ENCODE data around the gene DOCK4. TPM values are rescaled to one million over a fixed set of nuclear protein-coding genes. Genes with fewer than 3 reads are reported as not detected.

The DOCK4 gene
- total RNA-seq, 1 experiment from 2014 or later, result 3.4 TPM

DNA sequence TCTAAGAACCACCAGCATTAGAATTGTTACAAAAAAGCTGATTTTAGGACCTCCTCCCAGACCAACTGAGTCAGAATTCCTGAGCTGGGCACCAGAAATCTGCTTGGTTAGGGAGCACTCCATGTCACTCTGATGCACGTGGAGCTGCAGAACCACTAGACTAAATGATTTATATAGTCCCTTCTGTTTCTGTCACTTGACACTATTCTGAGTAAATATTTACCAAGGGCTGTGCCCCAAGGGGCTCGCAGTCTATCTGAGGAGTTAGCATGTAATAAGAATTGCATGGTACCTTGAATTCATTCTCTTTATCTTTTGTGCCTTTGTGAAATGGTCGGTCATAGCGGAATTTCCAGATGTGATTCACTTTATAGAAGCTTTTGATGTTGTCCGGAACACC is 447.9 kb downstream of the DOCK4 start:
- no TSS peak for BruUV-seq (replicated peaks)
- no peak for DNase-seq
- TF ChIP-seq, protein P1, sequence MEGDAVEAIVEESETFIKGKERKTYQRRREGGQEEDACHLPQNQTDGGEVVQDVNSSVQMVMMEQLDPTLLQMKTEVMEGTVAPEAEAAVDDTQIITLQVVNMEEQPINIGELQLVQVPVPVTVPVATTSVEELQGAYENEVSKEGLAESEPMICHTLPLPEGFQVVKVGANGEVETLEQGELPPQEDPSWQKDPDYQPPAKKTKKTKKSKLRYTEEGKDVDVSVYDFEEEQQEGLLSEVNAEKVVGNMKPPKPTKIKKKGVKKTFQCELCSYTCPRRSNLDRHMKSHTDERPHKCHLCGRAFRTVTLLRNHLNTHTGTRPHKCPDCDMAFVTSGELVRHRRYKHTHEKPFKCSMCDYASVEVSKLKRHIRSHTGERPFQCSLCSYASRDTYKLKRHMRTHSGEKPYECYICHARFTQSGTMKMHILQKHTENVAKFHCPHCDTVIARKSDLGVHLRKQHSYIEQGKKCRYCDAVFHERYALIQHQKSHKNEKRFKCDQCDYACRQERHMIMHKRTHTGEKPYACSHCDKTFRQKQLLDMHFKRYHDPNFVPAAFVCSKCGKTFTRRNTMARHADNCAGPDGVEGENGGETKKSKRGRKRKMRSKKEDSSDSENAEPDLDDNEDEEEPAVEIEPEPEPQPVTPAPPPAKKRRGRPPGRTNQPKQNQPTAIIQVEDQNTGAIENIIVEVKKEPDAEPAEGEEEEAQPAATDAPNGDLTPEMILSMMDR (IDR thresholded peaks at IDR 0.05; ENCODE audit: unreplicated experiment), result no peak
- CTCF ChIA-PET, result no interaction called here
- Mint-ChIP-seq H3K27ac (ENCODE audit: unreplicated experiment) (no peak overlapping the region), H3K4me1 (ENCODE audit: low read depth, unreplicated experiment) (no peaks in the 10 kb centered on the region), H3K27me3 (ENCODE audit: unreplicated experiment) (peaks cover 14% of the 10 kb centered on the region), H3K36me3 (ENCODE audit: insufficient read depth, unreplicated experiment) (no peaks in the 10 kb centered on the region), H3K9me3 (ENCODE audit: low read depth, unreplicated experiment) (no peaks in the 10 kb centered on the region), H3K4me3 (ENCODE audit: low read depth, unreplicated experiment) (no peak overlapping the region)
- intact Hi-C loops (cut with micrococcal nuclease; ENCODE audit: unreplicated experiment), result no loop called here

DNA sequence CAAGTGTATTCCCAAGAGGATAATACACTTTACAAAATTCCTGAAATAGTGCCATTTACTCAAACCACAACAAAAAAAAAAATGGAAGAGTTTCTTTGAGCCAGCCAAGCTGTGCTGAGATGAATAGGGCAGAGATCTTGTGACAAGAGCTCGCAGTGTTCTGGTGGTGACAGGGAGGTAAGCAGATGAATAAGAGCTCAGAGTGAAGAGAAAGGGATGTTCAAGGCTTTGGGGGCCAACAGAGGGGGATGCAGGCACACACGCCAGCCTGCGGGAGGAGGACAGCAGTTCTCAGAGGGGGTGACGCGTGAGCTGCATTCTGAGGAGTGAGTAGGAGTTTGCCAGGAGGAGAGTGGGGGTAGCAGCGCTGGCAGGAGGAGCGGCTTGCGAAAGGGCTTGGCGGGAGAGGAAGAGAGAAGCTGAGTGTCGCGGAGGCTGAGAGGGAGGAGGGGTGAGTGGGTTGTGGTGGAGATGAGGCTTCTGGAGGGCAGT is 449.5 kb downstream of the DOCK4 start:
- Mint-ChIP-seq H3K27ac (ENCODE audit: unreplicated experiment) (no peak overlapping the region), H3K4me3 (ENCODE audit: low read depth, unreplicated experiment) (no peak overlapping the region), H3K9me3 (ENCODE audit: low read depth, unreplicated experiment) (no peaks in the 10 kb centered on the region), H3K4me1 (ENCODE audit: low read depth, unreplicated experiment) (no peaks in the 10 kb centered on the region), H3K36me3 (ENCODE audit: insufficient read depth, unreplicated experiment) (no peaks in the 10 kb centered on the region), H3K27me3 (ENCODE audit: unreplicated experiment) (peaks cover 14% of the 10 kb centered on the region)
- intact Hi-C loops (cut with micrococcal nuclease; ENCODE audit: unreplicated experiment), result no loop called here
- BruUV-seq (replicated peaks), result no TSS peak
- no peak for DNase-seq
- CTCF ChIA-PET, result no interaction called here
- TF ChIP-seq, protein P1 (IDR thresholded peaks at IDR 0.05; ENCODE audit: unreplicated experiment), result no peak

DNA sequence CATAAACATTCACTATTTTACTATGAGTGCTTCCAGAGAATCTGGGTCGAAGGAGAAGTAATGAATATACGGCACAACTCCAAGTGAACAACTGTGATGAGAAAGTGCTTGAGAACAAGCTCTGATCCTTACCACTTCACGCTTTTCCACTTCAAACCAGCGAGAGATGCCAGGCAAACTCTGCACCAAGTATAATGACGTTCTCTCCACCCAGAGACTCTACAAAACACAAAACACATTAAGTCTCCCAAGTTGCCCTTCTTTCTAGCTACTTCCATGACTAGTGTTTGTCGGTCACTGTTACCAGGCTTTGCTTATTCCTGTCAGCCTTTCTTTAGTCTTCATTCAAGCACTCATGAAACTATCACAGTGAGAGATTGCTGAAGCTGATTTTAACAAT is 450.8 kb downstream of the DOCK4 start:
- CTCF ChIA-PET, result no interaction called here
- Mint-ChIP-seq H3K27me3 (ENCODE audit: unreplicated experiment) (peaks cover 14% of the 10 kb centered on the region), H3K9me3 (ENCODE audit: low read depth, unreplicated experiment) (no peaks in the 10 kb centered on the region), H3K4me1 (ENCODE audit: low read depth, unreplicated experiment) (no peaks in the 10 kb centered on the region), H3K27ac (ENCODE audit: unreplicated experiment) (no peak overlapping the region), H3K4me3 (ENCODE audit: low read depth, unreplicated experiment) (no peak overlapping the region), H3K36me3 (ENCODE audit: insufficient read depth, unreplicated experiment) (no peaks in the 10 kb centered on the region)
- intact Hi-C loops (cut with micrococcal nuclease; ENCODE audit: unreplicated experiment), result no loop called here
- BruUV-seq (replicated peaks), result no TSS peak
- no peak for DNase-seq
- TF ChIP-seq, protein P1 (IDR thresholded peaks at IDR 0.05; ENCODE audit: unreplicated experiment), result no peak

DNA sequence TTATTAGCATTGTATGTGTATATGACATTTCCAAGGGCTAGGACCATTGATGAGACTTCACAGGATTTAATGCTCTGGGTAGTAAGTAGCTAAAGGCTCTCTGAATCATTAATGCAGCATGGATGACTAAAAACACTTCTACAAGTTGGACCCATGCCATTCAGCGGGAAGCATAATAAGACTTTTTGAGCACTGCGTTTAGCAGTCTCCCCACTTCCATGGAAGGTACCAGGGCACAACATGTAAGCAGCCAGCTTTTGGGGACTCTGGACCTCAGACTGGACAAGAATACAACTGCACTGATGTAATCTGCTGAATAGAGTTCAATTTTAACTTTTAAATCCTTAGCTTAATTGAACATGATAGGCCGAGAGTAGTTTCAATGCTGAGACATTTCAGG is 452.2 kb downstream of the DOCK4 start:
- intact Hi-C loops (cut with micrococcal nuclease; ENCODE audit: unreplicated experiment), result no loop called here
- BruUV-seq (replicated peaks), result no TSS peak
- CTCF ChIA-PET, result interaction anchor here (0.6 kb wide), 1 partner anchor 8 kb away, joined by 3 read pairs; no protein-coding TSS in a partner anchor
- H3K4me1 Mint-ChIP-seq (ENCODE audit: low read depth, unreplicated experiment), result no peaks in the 10 kb centered on the region
- H3K36me3 Mint-ChIP-seq (ENCODE audit: insufficient read depth, unreplicated experiment), result no peaks in the 10 kb centered on the region
- H3K27ac Mint-ChIP-seq (ENCODE audit: unreplicated experiment), result no peak overlapping the region
- H3K4me3 Mint-ChIP-seq (ENCODE audit: low read depth, unreplicated experiment), result no peak overlapping the region
- TF ChIP-seq, protein P1 (IDR thresholded peaks at IDR 0.05; ENCODE audit: unreplicated experiment), result no peak
- DNase-seq, result no peak
- peaks cover 14% of the 10 kb centered on the region for H3K27me3 Mint-ChIP-seq (ENCODE audit: unreplicated experiment)
- H3K9me3 Mint-ChIP-seq (ENCODE audit: low read depth, unreplicated experiment), result no peaks in the 10 kb centered on the region

All from Calu3 (cell line).